ENCODE data around the gene EED.

The EED gene

GRCh38 chr11:86256608-86257007, 12.1 kb downstream of the EED start:
- DNase-seq (ENCODE audit: low read depth), result no peak
- TF ChIP-seq, protein P1, sequence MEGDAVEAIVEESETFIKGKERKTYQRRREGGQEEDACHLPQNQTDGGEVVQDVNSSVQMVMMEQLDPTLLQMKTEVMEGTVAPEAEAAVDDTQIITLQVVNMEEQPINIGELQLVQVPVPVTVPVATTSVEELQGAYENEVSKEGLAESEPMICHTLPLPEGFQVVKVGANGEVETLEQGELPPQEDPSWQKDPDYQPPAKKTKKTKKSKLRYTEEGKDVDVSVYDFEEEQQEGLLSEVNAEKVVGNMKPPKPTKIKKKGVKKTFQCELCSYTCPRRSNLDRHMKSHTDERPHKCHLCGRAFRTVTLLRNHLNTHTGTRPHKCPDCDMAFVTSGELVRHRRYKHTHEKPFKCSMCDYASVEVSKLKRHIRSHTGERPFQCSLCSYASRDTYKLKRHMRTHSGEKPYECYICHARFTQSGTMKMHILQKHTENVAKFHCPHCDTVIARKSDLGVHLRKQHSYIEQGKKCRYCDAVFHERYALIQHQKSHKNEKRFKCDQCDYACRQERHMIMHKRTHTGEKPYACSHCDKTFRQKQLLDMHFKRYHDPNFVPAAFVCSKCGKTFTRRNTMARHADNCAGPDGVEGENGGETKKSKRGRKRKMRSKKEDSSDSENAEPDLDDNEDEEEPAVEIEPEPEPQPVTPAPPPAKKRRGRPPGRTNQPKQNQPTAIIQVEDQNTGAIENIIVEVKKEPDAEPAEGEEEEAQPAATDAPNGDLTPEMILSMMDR (IDR thresholded peaks at IDR 0.05; ENCODE audit: control insufficient read depth, insufficient read depth, low read depth, low read length, missing control alignments), result no peak
- no peak overlapping the region for H3K4me3 ChIP-seq (ENCODE audit: control insufficient read depth, low read depth, low read length)

DNA sequence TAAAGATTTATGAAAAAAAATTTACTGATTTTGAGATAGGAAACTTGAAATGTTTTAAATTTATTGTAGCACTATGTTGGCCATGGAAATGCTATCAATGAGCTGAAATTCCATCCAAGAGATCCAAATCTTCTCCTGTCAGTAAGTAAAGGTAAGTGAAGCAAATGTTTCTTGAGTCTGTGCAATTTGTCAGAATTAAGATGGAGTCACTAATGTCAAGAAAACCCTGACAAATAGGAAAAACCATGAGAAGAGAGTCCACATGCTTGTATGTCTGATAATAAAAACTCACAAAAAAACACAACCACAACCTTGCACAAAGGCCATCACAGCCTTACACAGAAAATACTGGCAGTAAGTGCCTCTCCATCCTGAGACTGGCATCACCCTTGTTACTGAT, 12.9 kb downstream of the EED start:
- DNase-seq (ENCODE audit: low read depth), result no peak
- H3K4me3 ChIP-seq (ENCODE audit: control insufficient read depth, low read depth, low read length), result no peak overlapping the region
- TF ChIP-seq, protein P1 (IDR thresholded peaks at IDR 0.05; ENCODE audit: control insufficient read depth, insufficient read depth, low read depth, low read length, missing control alignments), result no peak

DNA sequence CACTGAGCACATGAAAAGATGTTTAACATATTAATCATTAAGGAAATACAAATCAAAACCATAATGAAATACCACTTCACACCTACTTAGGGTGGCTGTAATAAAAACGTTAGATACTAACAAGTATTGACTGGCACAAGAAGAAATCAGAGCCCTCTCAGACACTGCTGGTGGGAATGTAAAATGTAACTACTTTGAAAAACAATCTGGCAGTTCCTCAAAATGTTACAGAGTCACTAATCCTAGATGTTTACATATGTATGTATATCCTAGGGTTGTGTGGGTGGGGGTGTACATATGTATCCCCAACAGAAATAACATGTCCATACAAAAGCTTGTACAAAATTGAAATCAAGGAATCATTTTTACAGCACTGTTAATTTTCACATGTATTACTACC, 15.2 kb downstream of the EED start:
- TF ChIP-seq, protein P1 (IDR thresholded peaks at IDR 0.05; ENCODE audit: control insufficient read depth, insufficient read depth, low read depth, low read length, missing control alignments), result no peak
- DNase-seq (ENCODE audit: low read depth), result no peak
- H3K4me3 ChIP-seq (ENCODE audit: control insufficient read depth, low read depth, low read length), result no peak overlapping the region

GRCh38 chr11:86261328-86261727, 16.8 kb downstream of the EED start:
- TF ChIP-seq, protein P1 (IDR thresholded peaks at IDR 0.05; ENCODE audit: control insufficient read depth, insufficient read depth, low read depth, low read length, missing control alignments), result no peak
- H3K4me3 ChIP-seq (ENCODE audit: control insufficient read depth, low read depth, low read length), result no peak overlapping the region
- no peak for DNase-seq (ENCODE audit: low read depth)

DNA sequence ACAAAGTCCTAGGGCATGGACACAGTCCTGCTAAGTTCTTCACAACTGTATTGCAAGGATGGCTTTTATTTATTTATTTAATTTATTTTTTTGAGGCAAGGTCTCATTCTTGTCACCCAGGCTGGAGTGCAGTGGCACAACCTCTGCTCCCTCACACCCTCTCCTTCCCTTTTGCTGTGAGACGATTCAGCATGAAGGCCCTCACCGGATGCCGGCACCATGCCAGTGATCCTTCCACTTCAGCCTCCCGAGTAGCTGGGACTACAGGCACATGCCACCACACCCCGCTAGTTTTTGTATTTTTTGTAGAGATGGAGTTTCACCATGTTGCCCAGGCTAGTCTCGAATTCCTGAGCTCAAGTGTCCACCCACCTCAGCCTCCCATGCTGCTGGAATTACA, 17.8 kb downstream of the EED start:
- H3K4me3 ChIP-seq (ENCODE audit: control insufficient read depth, low read depth, low read length), result no peak overlapping the region
- no peak for DNase-seq (ENCODE audit: low read depth)
- TF ChIP-seq, protein P1 (IDR thresholded peaks at IDR 0.05; ENCODE audit: control insufficient read depth, insufficient read depth, low read depth, low read length, missing control alignments), result no peak

GRCh38 chr11:86264649-86265048, 20.1 kb downstream of the EED start:
- TF ChIP-seq, protein P1 (IDR thresholded peaks at IDR 0.05; ENCODE audit: control insufficient read depth, insufficient read depth, low read depth, low read length, missing control alignments), result no peak
- no peak overlapping the region for H3K4me3 ChIP-seq (ENCODE audit: control insufficient read depth, low read depth, low read length)
- no peak for DNase-seq (ENCODE audit: low read depth)

DNA sequence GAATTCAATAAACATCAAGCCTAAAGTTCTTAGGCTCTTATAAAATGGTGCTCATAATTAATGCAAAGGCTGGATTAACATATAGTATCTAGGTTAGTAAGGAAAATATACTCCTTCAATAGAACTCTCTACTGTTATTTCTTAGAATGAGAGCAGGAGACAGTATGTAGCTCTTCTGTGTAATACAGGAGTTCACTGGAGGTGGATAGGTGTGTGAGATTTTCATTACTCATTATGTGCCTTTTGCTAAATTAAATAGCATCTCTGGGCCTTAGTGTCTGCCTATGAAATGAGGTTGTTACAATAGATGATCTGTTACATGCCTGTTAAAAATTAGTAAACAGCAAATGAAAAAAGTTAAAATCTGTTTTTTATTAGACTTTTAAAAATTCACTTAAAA, 20.6 kb downstream of the EED start:
- TF ChIP-seq, protein P1 (IDR thresholded peaks at IDR 0.05; ENCODE audit: control insufficient read depth, insufficient read depth, low read depth, low read length, missing control alignments), result no peak
- no peak overlapping the region for H3K4me3 ChIP-seq (ENCODE audit: control insufficient read depth, low read depth, low read length)
- DNase-seq (ENCODE audit: low read depth), result no peak

Data from AG09309 (cell line).